K562 (cell line): ENCODE data around the gene ZBTB49. TPM values are rescaled to one million over a fixed set of nuclear protein-coding genes. Genes with fewer than 3 reads are reported as not detected.

Experiments used
- ATAC-seq: fragments of 200-7000 bp; cut with Tn5 transposase; 3 replicates; pipeline ENCODE4 v1.9.1; 2020; ENCODE audit warnings: moderate library complexity
- BruUV-seq: library from RNA; stranded (reverse); fragments of 400-500 nt; replicated peaks from 2 replicates; lab custom pipeline; 2021; lab: Mats Ljungman, UMichigan
- CTCF ChIA-PET: fragments of 300-600 bp; formaldehyde crosslinking; extraction: SDS; loops from one replicate; lab custom pipeline; 2021; ENCODE audit warnings: low intra/inter-chr PET ratio; lab: Yijun Ruan, JAX
- POLR2A ChIA-PET: fragments of 300-600, 350-650 bp; sonication (Branson Sonifier 250); formaldehyde crosslinking; extraction: SDS; loops from one replicate; lab custom pipeline; 2021; ENCODE audit warnings: antibody characterized with exemption, inconsistent platforms; lab: Yijun Ruan, JAX
- DNase-seq, 4 experiments: peaks; one replicate each; pipeline versions ENCODE4 v3.0.0 to v3.0.0-alpha.2; 2011 to 2018; ENCODE audit warnings: low spot score in 3 of 4, mixed read lengths in 3 of 4; ENCODE audit errors: extremely low read depth in 1 of 4
- FAIRE-seq: peaks from 2 replicates; lab custom pipeline; 2011; peaks lifted over from hg19 to GRCh38; lab: Jason Lieb, UNC
- H2AFZ ChIP-seq: 2 replicates; pipeline ENCODE4 v1.6.0; 2011; ENCODE audit warnings: low read depth, low read length, control low read depth, inconsistent platforms
- H3K27ac ChIP-seq: fragments of 200-600 bp; 3 replicates; pipeline ENCODE4 v1.8.0; 2011; ENCODE audit warnings: low read depth, mild to moderate bottlenecking, control low read depth, inconsistent platforms, low read length, moderate library complexity, mixed read lengths; ENCODE audit errors: extremely low read depth
- H3K27me3 ChIP-seq, 2 experiments: fragments of 300-600 bp in 1 of 2; 2 replicates in 1 of 2; 3 replicates in 1 of 2; pipeline versions ENCODE4 v1.6.0 to v1.8.0; 2011; ENCODE audit warnings: inconsistent platforms in 2 of 2, low read length in 2 of 2, mild to moderate bottlenecking in 1 of 2, mixed read lengths in 1 of 2, moderate library complexity in 1 of 2; ENCODE audit not compliant: control insufficient read depth in 2 of 2, insufficient read depth in 2 of 2
- H3K36me3 ChIP-seq: fragments of 300-600 bp; 3 replicates; pipeline ENCODE4 v1.8.0; 2011; ENCODE audit warnings: mild to moderate bottlenecking, low read length, inconsistent platforms; ENCODE audit not compliant: control insufficient read depth, insufficient read depth
- H3K4me1 ChIP-seq, 2 experiments: fragments of 200-600 bp in 1 of 2; replicated peaks in 1 of 2; 2 replicates in 1 of 2; 3 replicates in 1 of 2; pipeline versions ENCODE4 v1.5.1 to v1.8.0; 2011; ENCODE audit warnings: inconsistent platforms in 2 of 2, low read length in 2 of 2, mild to moderate bottlenecking in 1 of 2, mixed read lengths in 1 of 2, moderate library complexity in 1 of 2; ENCODE audit not compliant: control insufficient read depth in 2 of 2, insufficient read depth in 2 of 2
- H3K4me2 ChIP-seq: 2 replicates; pipeline ENCODE4 v1.6.1; 2011; ENCODE audit warnings: low read length, control low read depth, inconsistent platforms, mixed read lengths; ENCODE audit not compliant: insufficient read depth
- H3K4me3 ChIP-seq: fragments of 200-600 bp; sonication (generic), shearing (Covaris generic); 2 replicates; pipeline ENCODE4 v1.5.1; 2016; ENCODE audit warnings: control low read depth, inconsistent platforms
- H3K79me2 ChIP-seq: fragments of 200-600 bp; 3 replicates; pipeline ENCODE4 v1.8.0; 2011; ENCODE audit warnings: low read length, inconsistent platforms; ENCODE audit not compliant: control insufficient read depth, insufficient read depth
- H3K9ac ChIP-seq, 2 experiments: 2 replicates each; pipeline versions ENCODE4 v1.6.0 to v1.6.1; 2011; ENCODE audit warnings: low read depth in 2 of 2, low read length in 2 of 2, control low read depth in 1 of 2, inconsistent platforms in 1 of 2, mild to moderate bottlenecking in 1 of 2, mixed read lengths in 1 of 2; ENCODE audit not compliant: insufficient read depth in 1 of 2
- H3K9me1 ChIP-seq: one replicate; pipeline ENCODE4 v1.6.0; 2011; ENCODE audit warnings: inconsistent platforms, mild to moderate bottlenecking, low read length, moderate library complexity; ENCODE audit not compliant: control insufficient read depth, insufficient read depth
- H3K9me3 ChIP-seq: replicated peaks from 2 replicates; pipeline ENCODE4 v1.5.1; 2011; ENCODE audit warnings: low read depth, low read length, inconsistent platforms; ENCODE audit not compliant: control insufficient read depth, insufficient read depth
- H4K20me1 ChIP-seq: replicated peaks from 2 replicates; pipeline ENCODE4 v1.6.1; 2011; ENCODE audit warnings: low read length, inconsistent platforms, mixed read lengths; ENCODE audit not compliant: control insufficient read depth, insufficient read depth
- BCL6 ChIP-seq: fragments of 250-450 bp; sonication (Bioruptor Pico); IDR thresholded peaks from 2 replicates; pipeline ENCODE4 v1.4.0; 2020
- CC2D1A ChIP-seq: fragments of 450-650 bp; IDR thresholded peaks from 2 replicates; pipeline ENCODE4 v1.6.1; 2017; ENCODE audit warnings: mild to moderate bottlenecking
- CCAR2 ChIP-seq: fragments of 200-400 bp; formaldehyde crosslinking; IDR thresholded peaks from 2 replicates; pipeline ENCODE4 v1.6.1; 2017; ENCODE audit warnings: mild to moderate bottlenecking, low read depth, low read length
- CREM ChIP-seq: IDR thresholded peaks from 2 replicates; pipeline ENCODE4 v1.6.1; 2014; ENCODE audit warnings: antibody characterized with exemption, low read depth
- CTBP1 ChIP-seq: fragments of 450-650 bp; IDR thresholded peaks from 2 replicates; pipeline ENCODE4 v1.6.1; 2016; ENCODE audit warnings: borderline replicate concordance
- EWSR1 ChIP-seq: fragments of 450-650 bp; IDR thresholded peaks from 2 replicates; pipeline ENCODE4 v1.6.1; 2018; ENCODE audit warnings: borderline replicate concordance, mild to moderate bottlenecking, low read depth, moderate library complexity; ENCODE audit not compliant: partially characterized antibody
- HNRNPK ChIP-seq: fragments of 200-400 bp; formaldehyde crosslinking; IDR thresholded peaks from one replicate; pipeline ENCODE4 v1.6.1; 2018; ENCODE audit warnings: mild to moderate bottlenecking, low read depth, low read length; ENCODE audit not compliant: poor library complexity, severe bottlenecking
- ILK ChIP-seq: fragments of 450-650 bp; IDR thresholded peaks from 2 replicates; pipeline ENCODE4 v1.6.1; 2016; ENCODE audit warnings: missing genetic modification characterization, low read depth, mild to moderate bottlenecking, missing compliant biosample characterization, moderate library complexity, borderline replicate concordance
- MYC ChIP-seq, 2 experiments: fragments of 250-450 bp in 1 of 2; sonication (Bioruptor Pico) in 1 of 2; IDR thresholded peaks; 2 replicates each; pipeline versions ENCODE4 v1.5.1 to v1.6.1; 2012 to 2021; ENCODE audit warnings: low read depth in 2 of 2, borderline replicate concordance in 1 of 2, improper control_type of control experiment in 1 of 2, low read length in 1 of 2, mild to moderate bottlenecking in 1 of 2, moderate library complexity in 1 of 2
- NFIC ChIP-seq: fragments of 450-650 bp; IDR thresholded peaks from 2 replicates; pipeline ENCODE4 v1.6.1; 2017; ENCODE audit warnings: mild to moderate bottlenecking, inconsistent platforms
- NFXL1 ChIP-seq: fragments of 450-650 bp; formaldehyde crosslinking; IDR thresholded peaks from 2 replicates; pipeline ENCODE4 v1.4.0; 2021; ENCODE audit warnings: mild to moderate bottlenecking
- PCBP1 ChIP-seq: fragments of 200-400 bp; formaldehyde crosslinking; IDR thresholded peaks from 2 replicates; pipeline ENCODE4 v1.6.1; 2018; ENCODE audit warnings: mild to moderate bottlenecking, low read depth, low read length; ENCODE audit not compliant: poor library complexity, severe bottlenecking
- POLR2H ChIP-seq: IDR thresholded peaks from 2 replicates; pipeline ENCODE4 v1.6.1; 2016; ENCODE audit warnings: missing genetic modification characterization, low read depth, mild to moderate bottlenecking, control low read depth, missing compliant biosample characterization, moderate library complexity
- SAP30 ChIP-seq: fragments of 200-600 bp; sonication (generic); IDR thresholded peaks from 2 replicates; pipeline ENCODE4 v1.6.1; 2012; ENCODE audit warnings: borderline replicate concordance, low read depth, mild to moderate bottlenecking, moderate library complexity, low read length, control low read depth, inconsistent platforms; ENCODE audit not compliant: insufficient read depth, poor library complexity, severe bottlenecking
- SMARCA4 ChIP-seq: fragments of 450-650 bp; IDR thresholded peaks from 2 replicates; pipeline ENCODE4 v1.6.1; 2016
- SNIP1 ChIP-seq: fragments of 450-650 bp; IDR thresholded peaks from 2 replicates; pipeline ENCODE4 v1.7.1; 2017; ENCODE audit warnings: low read depth, mild to moderate bottlenecking
- TAF9B ChIP-seq: fragments of 450-650 bp; IDR thresholded peaks from 2 replicates; pipeline ENCODE4 v1.6.1; 2018; ENCODE audit warnings: mild to moderate bottlenecking; ENCODE audit not compliant: partially characterized antibody
- TARDBP ChIP-seq: fragments of 450-650 bp; IDR thresholded peaks from 2 replicates; pipeline ENCODE4 v1.6.1; 2016
- TBL1XR1 ChIP-seq, 2 experiments: IDR thresholded peaks; 2 replicates each; pipeline ENCODE4 v1.6.1; 2012; ENCODE audit warnings: improper control_type of control experiment in 2 of 2, low read length in 2 of 2, mild to moderate bottlenecking in 1 of 2
- TCF7L2 ChIP-seq: fragments of 150-350 bp; IDR thresholded peaks from 2 replicates; pipeline ENCODE4 v1.6.1; 2016; ENCODE audit warnings: low read depth, mild to moderate bottlenecking, low read length, moderate library complexity
- ZNF408 ChIP-seq: fragments of 250-450 bp; sonication (Bioruptor Pico); IDR thresholded peaks from 2 replicates; pipeline ENCODE4 v1.4.0; 2020; ENCODE audit warnings: low read depth, mild to moderate bottlenecking, moderate library complexity
- WGBS: fragments of 100-300 bp; shearing (Covaris generic); methylation state at CpG from one replicate; pipeline ENCODE4 v1.1.6; 2016; ENCODE audit warnings: low coverage, mixed read lengths; ENCODE audit not compliant: insufficient coverage; ENCODE audit errors: missing lambda C conversion rate; 5-methylcytosine and 5-hydroxymethylcytosine counted together
- in situ Hi-C: fragments of 300-500 bp; cut with MboI; formaldehyde crosslinking; loops from 4 replicates; pipeline ENCODE4 v1.15.0; 2018; ENCODE audit warnings: inconsistent platforms, mixed read lengths
- intact Hi-C: fragments of 100-400 bp; cut with micrococcal nuclease; formaldehyde crosslinking; loops from 2 replicates; pipeline ENCODE4 v1.14.2; 2022
- polyA plus RNA-seq, 8 experiments: library from polyadenylated mRNA; depleted of rRNA in 4 of 8; stranded (reverse) in 5 of 8; unstranded in 3 of 8; fragments of >200 nt; fragmentation: Nextera tagmentation in 2 of 8; fragmentation: Illumina TruSeq in 1 of 8; extraction: Ambion mirVana in 2 of 8; extraction: Trizol in 1 of 8; gene quantifications; 2 replicates each; pipeline versions ENCODE4 v1.2.1 to v1.2.3, GENCODE V29; 2011 to 2014; ENCODE audit warnings: inconsistent platforms in 1 of 8, missing spikeins in 1 of 8
- total RNA-seq, 7 experiments: library from RNA; depleted of rRNA in 6 of 7; stranded (reverse); fragments of >200 nt in 6 of 7; fragmentation: Illumina TruSeq in 2 of 7; extraction: Trizol in 2 of 7; gene quantifications; 2 replicates each; pipeline versions ENCODE4 v1.2.1 to v1.2.3, GENCODE V29; 2011 to 2021; ENCODE audit warnings: low replicate concordance in 1 of 7

ZBTB49 gene
- total and polyA plus RNA-seq, 9 of the 15 experiments (the other 6 are each of a cell fraction or from before 2014, with no cell fraction given) = 0.49 to 8.0 (median 4.2) TPM

GRCh38 chr4:4308800-4309441 is 18.9 kb downstream of the ZBTB49 start (continued):
- TF ChIP-seq CREM = no peak
- no peak for TF ChIP-seq TARDBP
- no peak for TF ChIP-seq EWSR1
- no peak for TF ChIP-seq TCF7L2
- TF ChIP-seq HNRNPK = no peak

GRCh38 chr4:4311193-4311592 is 21.1 kb downstream of the ZBTB49 start:
- H3K4me1 ChIP-seq = peaks cover 0 to 8% of the 10 kb centered on the region in 2 experiments; a peak in 2 of 5 replicates
- H3K4me3 ChIP-seq = no peak overlapping the region
- no TSS peak for BruUV-seq
- H3K9me3 ChIP-seq = no peaks in the 10 kb centered on the region
- TF ChIP-seq NFXL1 (CRISPR knock-in tag) (no peak), TAF9B (no peak), ZNF408 (CRISPR knock-in tag) (no peak), CC2D1A (no peak), ILK (no peak), SAP30 (no peak), CCAR2 (no peak), NFIC (no peak), PCBP1 (no peak), TBL1XR1 (IDR thresholded peaks at IDR 0.05; ENCODE audit: low read length in 2 of 2) (no peak), SMARCA4 (no peak), MYC (IDR thresholded peaks at IDR 0.05; ENCODE audit: low read depth, low read length) (no peak), MYC (CRISPR knock-in tag; IDR thresholded peaks at IDR 0.05; ENCODE audit: borderline replicate concordance, low read depth) (no peak), CTBP1 (no peak), BCL6 (CRISPR knock-in tag) (no peak), SNIP1 (no peak), POLR2H (no peak), TARDBP (no peak)
- no peak for DNase-seq
- H4K20me1 ChIP-seq = no peaks in the 10 kb centered on the region
- H3K9ac ChIP-seq = no peak overlapping the region
- no peak overlapping the region for H2AFZ ChIP-seq
- no peak overlapping the region for H3K27ac ChIP-seq
- intact Hi-C loops (no loop called here), in situ Hi-C loops (no loop called here)
- 82% methylated on average over 4 of the region's 4 CpGs for WGBS
- no peak for FAIRE-seq
- CTCF ChIA-PET = interaction anchor here (0.5 kb wide), 1 partner anchor 152 kb away, joined by 4 read pairs; no protein-coding TSS in a partner anchor
- no peak overlapping the region for H3K4me2 ChIP-seq
- H3K9me1 ChIP-seq = no peaks in the 10 kb centered on the region
- no peak for ATAC-seq
- H3K79me2 ChIP-seq = no peaks in the 10 kb centered on the region
- POLR2A ChIA-PET = no interaction called here
- H3K36me3 ChIP-seq = peaks cover 5% of the 10 kb centered on the region; the same call in 2 of the 3 replicates
- no peaks in the 10 kb centered on the region for H3K27me3 ChIP-seq
